ENCODE results near the gene MC1R. TPM values are rescaled to one million over a fixed set of nuclear protein-coding genes. Genes with fewer than 3 reads are reported as not detected.

MC1R gene
- total RNA-seq, 1 experiment from 2014 or later: 12.2 TPM

DNA sequence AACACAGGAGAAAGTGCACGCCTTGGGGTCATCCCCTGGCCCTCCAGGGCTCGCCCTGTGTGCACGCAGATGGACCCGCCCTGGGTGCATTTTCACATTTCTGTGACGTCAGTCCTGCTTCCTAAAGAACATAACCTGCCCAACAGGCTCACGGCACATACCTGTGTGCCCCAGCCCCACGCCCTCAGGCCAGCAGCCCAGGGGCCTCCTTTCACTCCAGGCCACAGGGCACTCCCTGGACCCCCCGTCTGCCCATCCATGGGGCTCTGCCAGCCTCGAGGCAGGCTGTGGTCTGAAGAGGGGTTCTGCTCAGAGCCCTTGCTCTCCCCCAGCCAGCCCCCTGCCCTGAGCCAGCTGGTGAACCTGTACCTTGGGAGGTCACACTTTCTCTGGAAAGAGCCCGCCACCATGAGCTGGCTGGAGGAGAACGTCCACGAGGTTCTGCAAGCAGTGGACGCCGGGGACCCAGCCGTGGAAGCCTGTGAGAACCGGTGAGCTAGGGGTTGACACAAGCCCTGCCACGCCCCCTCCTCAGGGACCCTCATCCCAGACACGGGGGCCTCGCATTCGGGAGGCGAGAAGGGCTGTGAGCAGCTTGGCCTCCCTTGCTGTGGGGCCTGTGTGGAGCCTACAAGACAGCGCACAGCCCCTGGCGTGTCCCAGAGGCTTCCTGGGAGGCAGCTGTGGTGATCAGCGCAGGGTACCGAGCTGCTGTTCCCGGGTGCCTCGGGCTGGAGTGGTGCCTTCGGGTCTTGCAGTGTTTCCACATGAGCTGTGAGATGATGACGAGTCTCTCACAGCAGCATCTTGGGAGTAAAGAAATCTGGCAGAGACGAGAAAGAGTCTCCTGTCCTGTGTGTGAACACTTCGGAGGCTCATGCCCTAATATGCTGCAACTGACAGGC is 13.8 kb upstream of the MC1R start:
- no peak overlapping the region for H3K4me2 ChIP-seq (ENCODE audit: low read length)
- H3K9me2 ChIP-seq (ENCODE audit: insufficient read depth): no peaks in the 10 kb centered on the region
- H3K4me1 ChIP-seq (ENCODE audit: control insufficient read depth in 1 of 2, insufficient read depth in 2 of 2, low read length in 2 of 2): peaks cover 1 to 4% of the 10 kb centered on the region in 2 experiments; a peak in 3 of 4 replicates
- H3K79me2 ChIP-seq (ENCODE audit: insufficient read depth, low read length): peaks cover 3% of the 10 kb centered on the region; the same call in 1 of the 2 replicates
- no peaks in the 10 kb centered on the region for H3K27me3 ChIP-seq (ENCODE audit: insufficient read depth, low read length)
- RAD21 ChIA-PET (ENCODE audit: low non-redundant PET in 1 of 2, low total read pairs in 2 of 2, uncharacterized antibody in 2 of 2, unreplicated experiment in 2 of 2): no interaction called here
- no peak overlapping the region for H3K9ac ChIP-seq (ENCODE audit: low read length)
- TF ChIP-seq SIN3A (IDR thresholded peaks at IDR 0.05; ENCODE audit: low read depth) (no peak), SP1 (IDR thresholded peaks at IDR 0.05; ENCODE audit: low read depth) (no peak)
- no TSS peak for BruUV-seq (replicated peaks)
- H3K9me3 ChIP-seq (ENCODE audit: control insufficient read depth in 1 of 2, insufficient read depth in 1 of 2, low read depth in 1 of 2, low read length in 2 of 2): no peaks in the 10 kb centered on the region
- POLR2A ChIA-PET: no interaction called here
- ATAC-seq (peak; percentile 10; the same call in 1 of the 2 replicates), DNase-seq (ENCODE audit: low read depth, low spot score) (no peak)
- no peak overlapping the region; the same call in 1 of the 2 replicates for H3K27ac ChIP-seq (ENCODE audit: low read depth, low read length)
- intact Hi-C loops (cut with micrococcal nuclease): no loop called here
- no peak overlapping the region for H3K4me3 ChIP-seq (replicated peaks in 1 of 2; ENCODE audit: low read depth in 1 of 2, low read length in 2 of 2)
- peaks cover 25 to 26% of the 10 kb centered on the region in 2 experiments; a peak in 3 of 4 replicates for H3K36me3 ChIP-seq (ENCODE audit: control insufficient read depth in 1 of 2, insufficient read depth in 2 of 2, low read length in 2 of 2)
- CTCF ChIA-PET: no interaction called here
- H4K20me1 ChIP-seq (ENCODE audit: insufficient read depth): no peaks in the 10 kb centered on the region
- no peak overlapping the region for H2AFZ ChIP-seq (ENCODE audit: low read depth, low read length, poor library complexity, severe bottlenecking)

DNA sequence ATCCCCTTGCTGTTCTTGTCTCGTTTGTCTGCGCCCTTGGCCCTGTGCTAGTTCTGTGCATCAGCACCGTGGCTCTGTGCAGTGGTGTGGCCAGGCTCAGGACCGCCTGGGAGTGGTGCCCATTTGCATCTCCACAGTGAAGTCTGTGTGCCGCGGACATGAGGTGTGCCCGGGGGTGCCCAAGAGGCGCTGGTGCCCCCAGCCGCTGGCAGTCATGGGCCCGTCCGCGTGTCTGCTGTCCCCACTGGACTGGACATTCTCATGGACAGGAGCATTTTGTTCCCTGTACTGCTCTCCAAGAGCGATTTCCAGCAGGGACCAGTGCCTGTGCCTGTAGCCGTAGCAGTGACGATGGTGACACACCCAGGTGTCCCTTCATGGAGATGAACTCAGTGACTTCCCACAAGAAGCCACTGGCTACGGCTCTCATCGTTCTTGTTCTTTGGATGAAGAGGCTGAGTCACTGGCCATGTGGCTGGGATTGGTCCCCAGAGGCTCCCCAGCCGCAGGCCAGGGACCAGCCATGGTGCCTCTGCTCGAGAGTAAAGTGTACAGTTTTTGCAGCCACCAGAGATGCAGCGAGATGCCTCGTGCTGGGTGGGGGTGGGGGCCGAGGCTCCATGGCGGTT is 13.0 kb upstream of the MC1R start:
- intact Hi-C loops (cut with micrococcal nuclease): no loop called here
- no TSS peak for BruUV-seq (replicated peaks)
- Histone ChIP-seq H3K9me2 (ENCODE audit: insufficient read depth) (no peaks in the 10 kb centered on the region), H3K79me2 (ENCODE audit: insufficient read depth, low read length) (peaks cover 2% of the 10 kb centered on the region; the same call in 1 of the 2 replicates), H2AFZ (ENCODE audit: low read depth, low read length, poor library complexity, severe bottlenecking) (no peak overlapping the region), H3K9me3 (ENCODE audit: control insufficient read depth in 1 of 2, insufficient read depth in 1 of 2, low read depth in 1 of 2, low read length in 2 of 2) (no peaks in the 10 kb centered on the region), H3K9ac (ENCODE audit: low read length) (no peak overlapping the region), H3K4me1 (ENCODE audit: control insufficient read depth in 1 of 2, insufficient read depth in 2 of 2, low read length in 2 of 2) (peaks cover 4 to 11% of the 10 kb centered on the region in 2 experiments; a peak in 3 of 4 replicates), H3K27me3 (ENCODE audit: insufficient read depth, low read length) (no peaks in the 10 kb centered on the region), H4K20me1 (ENCODE audit: insufficient read depth) (no peaks in the 10 kb centered on the region), H3K4me2 (ENCODE audit: low read length) (no peak overlapping the region), H3K4me3 (replicated peaks in 1 of 2; ENCODE audit: low read depth in 1 of 2, low read length in 2 of 2) (no peak overlapping the region), H3K27ac (ENCODE audit: low read depth, low read length) (no peak overlapping the region), H3K36me3 (ENCODE audit: control insufficient read depth in 1 of 2, insufficient read depth in 2 of 2, low read length in 2 of 2) (peaks cover 18 to 20% of the 10 kb centered on the region in 2 experiments; a peak in 3 of 4 replicates)
- RAD21 ChIA-PET (ENCODE audit: low non-redundant PET in 1 of 2, low total read pairs in 2 of 2, uncharacterized antibody in 2 of 2, unreplicated experiment in 2 of 2): no interaction called here
- POLR2A ChIA-PET: no interaction called here
- DNase-seq (ENCODE audit: low read depth, low spot score) (no peak), ATAC-seq (no peak; the same call in 1 of the 2 replicates)
- CTCF ChIA-PET: no interaction called here
- TF ChIP-seq, protein P1, sequence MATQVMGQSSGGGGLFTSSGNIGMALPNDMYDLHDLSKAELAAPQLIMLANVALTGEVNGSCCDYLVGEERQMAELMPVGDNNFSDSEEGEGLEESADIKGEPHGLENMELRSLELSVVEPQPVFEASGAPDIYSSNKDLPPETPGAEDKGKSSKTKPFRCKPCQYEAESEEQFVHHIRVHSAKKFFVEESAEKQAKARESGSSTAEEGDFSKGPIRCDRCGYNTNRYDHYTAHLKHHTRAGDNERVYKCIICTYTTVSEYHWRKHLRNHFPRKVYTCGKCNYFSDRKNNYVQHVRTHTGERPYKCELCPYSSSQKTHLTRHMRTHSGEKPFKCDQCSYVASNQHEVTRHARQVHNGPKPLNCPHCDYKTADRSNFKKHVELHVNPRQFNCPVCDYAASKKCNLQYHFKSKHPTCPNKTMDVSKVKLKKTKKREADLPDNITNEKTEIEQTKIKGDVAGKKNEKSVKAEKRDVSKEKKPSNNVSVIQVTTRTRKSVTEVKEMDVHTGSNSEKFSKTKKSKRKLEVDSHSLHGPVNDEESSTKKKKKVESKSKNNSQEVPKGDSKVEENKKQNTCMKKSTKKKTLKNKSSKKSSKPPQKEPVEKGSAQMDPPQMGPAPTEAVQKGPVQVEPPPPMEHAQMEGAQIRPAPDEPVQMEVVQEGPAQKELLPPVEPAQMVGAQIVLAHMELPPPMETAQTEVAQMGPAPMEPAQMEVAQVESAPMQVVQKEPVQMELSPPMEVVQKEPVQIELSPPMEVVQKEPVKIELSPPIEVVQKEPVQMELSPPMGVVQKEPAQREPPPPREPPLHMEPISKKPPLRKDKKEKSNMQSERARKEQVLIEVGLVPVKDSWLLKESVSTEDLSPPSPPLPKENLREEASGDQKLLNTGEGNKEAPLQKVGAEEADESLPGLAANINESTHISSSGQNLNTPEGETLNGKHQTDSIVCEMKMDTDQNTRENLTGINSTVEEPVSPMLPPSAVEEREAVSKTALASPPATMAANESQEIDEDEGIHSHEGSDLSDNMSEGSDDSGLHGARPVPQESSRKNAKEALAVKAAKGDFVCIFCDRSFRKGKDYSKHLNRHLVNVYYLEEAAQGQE (IDR thresholded peaks at IDR 0.05; ENCODE audit: low read depth): no peak
- TF ChIP-seq SIN3A (IDR thresholded peaks at IDR 0.05; ENCODE audit: low read depth): no peak
- TF ChIP-seq YY1 (IDR thresholded peaks at IDR 0.05; ENCODE audit: extremely low read depth, insufficient replicate concordance, low read depth, low read length): no peak
- TF ChIP-seq, protein P2, sequence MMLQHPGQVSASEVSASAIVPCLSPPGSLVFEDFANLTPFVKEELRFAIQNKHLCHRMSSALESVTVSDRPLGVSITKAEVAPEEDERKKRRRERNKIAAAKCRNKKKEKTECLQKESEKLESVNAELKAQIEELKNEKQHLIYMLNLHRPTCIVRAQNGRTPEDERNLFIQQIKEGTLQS (IDR thresholded peaks at IDR 0.05): no peak
- no peak for TF ChIP-seq SP1 (IDR thresholded peaks at IDR 0.05; ENCODE audit: low read depth)
- TF ChIP-seq, protein P3, sequence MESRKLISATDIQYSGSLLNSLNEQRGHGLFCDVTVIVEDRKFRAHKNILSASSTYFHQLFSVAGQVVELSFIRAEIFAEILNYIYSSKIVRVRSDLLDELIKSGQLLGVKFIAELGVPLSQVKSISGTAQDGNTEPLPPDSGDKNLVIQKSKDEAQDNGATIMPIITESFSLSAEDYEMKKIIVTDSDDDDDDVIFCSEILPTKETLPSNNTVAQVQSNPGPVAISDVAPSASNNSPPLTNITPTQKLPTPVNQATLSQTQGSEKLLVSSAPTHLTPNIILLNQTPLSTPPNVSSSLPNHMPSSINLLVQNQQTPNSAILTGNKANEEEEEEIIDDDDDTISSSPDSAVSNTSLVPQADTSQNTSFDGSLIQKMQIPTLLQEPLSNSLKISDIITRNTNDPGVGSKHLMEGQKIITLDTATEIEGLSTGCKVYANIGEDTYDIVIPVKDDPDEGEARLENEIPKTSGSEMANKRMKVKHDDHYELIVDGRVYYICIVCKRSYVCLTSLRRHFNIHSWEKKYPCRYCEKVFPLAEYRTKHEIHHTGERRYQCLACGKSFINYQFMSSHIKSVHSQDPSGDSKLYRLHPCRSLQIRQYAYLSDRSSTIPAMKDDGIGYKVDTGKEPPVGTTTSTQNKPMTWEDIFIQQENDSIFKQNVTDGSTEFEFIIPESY (IDR thresholded peaks at IDR 0.05; ENCODE audit: extremely low read depth, insufficient replicate concordance, low read length): no peak
- TF ChIP-seq POLR2A (IDR thresholded peaks at IDR 0.05; ENCODE audit: borderline replicate concordance, extremely low read depth, insufficient read depth, insufficient read length): no peak
- no peak for TF ChIP-seq CEBPB (IDR thresholded peaks at IDR 0.05; ENCODE audit: low read depth)
- TF ChIP-seq SRF (IDR thresholded peaks at IDR 0.05; ENCODE audit: low read depth): no peak
- TF ChIP-seq JUND (IDR thresholded peaks at IDR 0.05): no peak
- TF ChIP-seq FOSL1 (IDR thresholded peaks at IDR 0.05; ENCODE audit: low read depth): no peak
- no peak for TF ChIP-seq POLR2AphosphoS5 (IDR thresholded peaks at IDR 0.05; ENCODE audit: low read depth, low read length)
